ENCODE measurements around the gene CPA4. TPM values are rescaled to one million over a fixed set of nuclear protein-coding genes. Genes with fewer than 3 reads are reported as not detected.
"Not testable (repeated sequence)": the region's sequence is repeated elsewhere in the genome, so short reads cannot be mapped to it uniquely, and the experiment has no call there.

CPA4 gene
- total RNA-seq, 1 donor from 2014 or later, result 0.16 TPM

DNA sequence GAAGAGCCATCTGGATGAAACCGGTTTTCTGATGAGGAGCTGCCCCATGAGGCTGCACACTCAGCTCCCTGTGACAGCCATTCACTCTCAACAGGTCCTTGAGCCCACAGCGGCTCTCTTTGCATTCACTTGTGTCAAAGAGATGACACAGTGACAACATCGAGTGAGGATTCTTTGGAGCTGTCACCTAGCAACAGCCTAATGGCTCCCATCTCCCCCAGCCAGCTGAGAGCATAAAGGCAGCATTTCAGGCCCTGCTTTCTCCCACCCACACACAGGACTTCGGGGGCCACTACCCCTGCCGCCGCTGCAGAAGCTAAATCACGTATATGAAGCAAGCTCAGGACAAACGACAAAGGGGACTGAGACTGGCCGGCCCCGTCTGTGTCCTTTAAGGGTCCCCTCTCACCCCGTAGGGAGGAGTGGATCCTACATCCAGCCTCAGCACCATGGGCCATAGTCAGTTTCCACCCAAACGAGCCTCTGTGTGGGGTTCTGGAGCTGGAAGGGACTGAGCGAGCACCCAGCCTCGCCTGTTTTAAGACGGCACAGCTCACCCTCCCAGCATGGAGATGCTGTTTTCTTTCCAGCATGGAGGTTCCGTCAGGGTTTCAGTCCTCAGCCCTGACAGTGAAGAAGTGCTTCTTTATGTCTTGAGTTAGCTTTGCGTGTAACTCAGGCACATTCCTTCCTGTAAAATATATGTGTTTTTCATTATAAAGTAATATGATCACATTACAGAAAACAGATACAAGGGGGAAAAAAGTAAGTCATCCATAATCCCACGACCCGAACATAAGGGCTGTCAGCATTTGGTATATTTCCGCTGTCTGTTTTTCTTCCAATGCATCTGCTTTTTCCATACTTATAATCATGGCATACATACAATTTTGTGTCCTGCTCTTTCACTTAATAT is 4.9 kb downstream of the CPA4 start:
- intact Hi-C loops (cut with DNase I), result no loop called here
- DNase-seq (ENCODE audit: low spot score), result no peak

DNA sequence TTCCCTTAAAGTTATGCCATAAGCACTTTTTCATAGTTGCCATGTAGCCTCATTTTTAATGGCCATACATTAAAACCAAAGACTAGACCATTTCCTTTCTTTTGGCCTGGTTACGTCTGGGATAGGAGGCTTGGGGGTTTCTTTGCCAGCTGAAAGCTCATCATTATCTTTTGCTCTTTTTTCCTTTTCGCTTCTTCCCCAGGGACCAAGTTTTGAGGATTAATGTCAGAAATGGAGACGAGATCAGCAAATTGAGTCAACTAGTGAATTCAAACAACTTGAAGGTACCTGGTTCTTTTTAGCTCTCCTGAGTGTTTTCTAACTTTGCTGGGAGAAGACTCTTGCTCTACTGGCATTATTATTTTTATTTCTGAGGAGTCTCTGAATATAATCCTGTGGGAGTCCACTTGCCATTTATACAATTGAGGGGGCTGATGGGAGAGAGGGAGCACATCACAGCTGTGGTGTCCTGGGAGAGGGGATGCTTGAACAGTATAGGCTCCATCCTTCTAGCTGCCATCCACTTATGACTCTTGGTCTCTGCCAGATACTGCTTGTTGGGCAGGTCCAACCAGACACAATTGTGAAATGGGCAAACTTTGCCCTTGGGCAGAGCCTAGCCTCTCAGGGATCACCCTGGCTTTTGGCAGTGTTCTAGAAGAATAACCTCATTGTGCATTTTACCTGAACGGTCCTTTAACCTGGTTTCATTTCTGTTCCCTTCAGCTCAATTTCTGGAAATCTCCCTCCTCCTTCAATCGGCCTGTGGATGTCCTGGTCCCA is 5.8 kb downstream of the CPA4 start:
- no peak for DNase-seq (ENCODE audit: low spot score)
- intact Hi-C loops (cut with DNase I), result no loop called here

DNA sequence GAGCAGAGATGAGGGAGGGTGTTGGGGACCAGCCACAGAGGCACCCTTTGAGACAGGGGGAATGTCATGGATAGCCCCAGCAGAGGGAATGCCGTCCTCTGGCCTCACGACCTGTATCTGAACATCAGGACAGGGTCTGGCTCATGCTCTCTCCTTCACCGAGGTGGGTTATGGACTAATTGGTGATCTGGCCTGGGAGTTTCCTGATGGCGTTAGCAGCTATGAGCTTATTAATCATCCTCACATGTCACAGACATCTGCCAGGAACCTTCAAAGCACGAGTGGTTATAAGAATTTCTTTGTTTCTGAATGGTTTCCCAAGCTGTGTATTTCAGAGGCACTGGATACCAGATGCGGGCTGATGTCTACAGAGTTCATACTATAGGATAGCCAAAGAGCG is 6.9 kb downstream of the CPA4 start:
- intact Hi-C loops (cut with DNase I), result no loop called here

DNA sequence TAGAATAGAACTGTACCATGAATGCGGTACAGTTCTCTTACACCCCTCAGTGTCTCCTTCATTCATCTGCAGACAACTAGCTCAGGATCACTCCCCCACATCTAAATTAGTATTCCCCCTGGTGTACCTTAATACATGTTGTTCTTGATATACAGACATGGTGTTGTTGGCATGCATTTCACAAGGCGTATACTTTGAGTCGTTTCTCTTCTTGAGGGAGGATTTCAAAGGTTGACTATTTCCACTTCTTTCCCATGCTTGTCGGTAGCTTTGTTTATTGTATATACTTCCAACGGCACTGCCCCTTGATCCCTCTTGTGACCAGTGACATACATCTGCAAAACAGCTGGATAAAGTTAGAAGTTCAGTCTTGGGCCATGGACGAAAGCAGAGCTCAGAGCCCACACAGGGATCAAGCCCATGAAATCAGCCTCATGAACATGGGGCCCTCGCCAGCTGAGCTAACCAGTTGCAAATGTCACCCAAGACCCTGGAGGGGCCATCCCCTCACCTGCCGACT is 8.6 kb downstream of the CPA4 start:
- no peak for DNase-seq (ENCODE audit: low spot score)
- intact Hi-C loops (cut with DNase I), result no loop called here

More for the DNA sequence above, 6.9 kb downstream of the CPA4 start:
- no peak for DNase-seq (ENCODE audit: low spot score)

DNA sequence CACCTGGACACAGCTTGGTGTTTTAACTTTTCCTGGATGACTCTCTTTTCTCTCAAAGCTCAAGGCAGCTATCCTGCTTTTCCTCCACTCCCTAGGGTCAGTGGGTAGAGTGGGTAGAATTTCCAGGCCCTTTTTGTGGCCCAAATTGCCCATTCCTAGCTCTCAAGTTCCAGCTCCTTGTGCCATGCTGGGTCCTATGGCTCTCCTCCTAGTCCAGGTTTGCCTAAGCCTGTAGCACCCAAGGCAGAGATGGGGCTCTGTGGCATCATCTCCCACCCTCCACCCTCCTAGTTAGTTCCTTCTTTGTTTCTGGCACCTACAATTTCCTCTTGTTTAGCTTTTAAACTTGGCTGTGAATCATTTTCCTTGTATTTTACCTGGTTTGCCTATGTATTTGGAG is 9.7 kb downstream of the CPA4 start:
- no peak for DNase-seq (ENCODE audit: low spot score)
- intact Hi-C loops (cut with DNase I), result no loop called here

DNA sequence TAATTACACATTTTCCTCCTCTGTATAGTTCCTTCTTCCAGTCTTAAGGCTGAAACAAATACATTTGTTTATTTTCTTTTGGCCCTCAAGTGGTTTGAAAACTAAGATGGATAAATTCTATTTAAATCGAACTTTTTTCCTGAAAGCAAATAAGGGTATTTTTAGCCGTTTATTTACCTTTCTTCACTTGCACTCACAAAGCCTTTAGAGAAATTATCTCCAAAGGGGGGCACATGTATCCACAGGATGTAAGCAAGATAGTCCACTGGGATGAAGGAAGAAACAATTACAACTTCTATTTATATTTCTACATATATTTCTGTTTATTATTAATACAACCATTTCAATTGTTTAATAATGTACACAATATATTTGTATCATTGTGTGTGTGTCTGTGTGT is 10.2 kb downstream of the CPA4 start:
- intact Hi-C loops (cut with DNase I), result no loop called here
- DNase-seq (ENCODE audit: low spot score), result no peak

DNA sequence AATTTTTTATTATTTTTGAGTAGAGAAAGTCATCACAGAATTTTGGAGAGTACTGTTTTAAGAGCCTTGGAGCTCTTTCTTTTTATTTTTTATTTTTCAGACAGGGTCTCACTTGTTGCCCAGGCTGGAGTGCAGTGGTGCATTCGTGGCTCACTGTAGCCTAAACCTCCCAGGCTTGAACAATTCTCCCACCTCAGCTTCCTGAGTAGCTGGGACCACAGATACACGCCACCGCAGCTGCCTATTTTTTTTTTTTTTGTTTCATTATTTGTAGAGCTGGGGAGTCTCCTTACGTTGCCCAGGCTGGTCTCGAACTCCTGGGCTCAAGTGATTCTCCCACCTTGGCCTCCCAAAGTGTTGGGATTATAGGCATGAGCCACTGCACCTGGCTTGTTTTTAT is 10.6 kb downstream of the CPA4 start:
- intact Hi-C loops (cut with DNase I), result no loop called here
- no peak for DNase-seq (ENCODE audit: low spot score)

DNA sequence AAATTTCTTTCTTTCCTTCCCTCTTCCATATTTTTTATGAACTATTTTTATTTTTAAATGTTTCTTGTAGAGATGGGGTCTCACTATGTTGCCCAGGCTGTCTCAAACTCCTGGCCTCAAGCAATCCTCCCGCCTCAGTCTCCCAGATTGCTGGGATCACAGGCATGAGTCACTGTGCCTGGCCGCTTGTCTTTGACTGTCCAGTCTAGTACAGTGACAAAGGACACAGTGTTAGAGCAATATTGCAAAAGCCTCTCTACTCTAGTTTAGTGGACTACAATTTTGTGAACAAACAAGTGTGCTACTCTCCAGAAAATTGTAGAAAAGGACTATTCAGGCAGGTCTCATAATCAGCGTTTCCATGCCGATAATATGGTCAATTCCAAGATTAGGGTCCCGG is 11.0 kb downstream of the CPA4 start:
- intact Hi-C loops (cut with DNase I), result no loop called here
- no peak for DNase-seq (ENCODE audit: low spot score)

DNA sequence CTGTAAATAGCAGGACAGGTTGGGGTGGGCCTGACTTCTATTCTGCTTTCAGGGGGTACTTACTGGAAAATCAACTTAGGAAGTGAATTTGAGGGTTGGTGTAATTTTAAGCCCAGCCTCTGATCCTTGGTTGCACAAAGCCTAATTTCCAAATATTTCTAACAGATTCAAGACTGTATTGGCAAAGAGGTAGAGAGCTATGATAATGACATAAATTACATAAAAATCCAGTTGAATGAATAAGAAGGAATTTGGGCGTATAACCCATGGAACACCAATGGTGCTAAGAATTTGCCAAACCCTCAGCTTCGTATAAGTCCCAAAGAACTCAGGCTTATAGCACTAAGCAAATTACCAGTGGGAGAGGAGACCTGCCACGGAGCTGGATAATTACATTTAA is 11.9 kb downstream of the CPA4 start:
- intact Hi-C loops (cut with DNase I), result no loop called here

DNA sequence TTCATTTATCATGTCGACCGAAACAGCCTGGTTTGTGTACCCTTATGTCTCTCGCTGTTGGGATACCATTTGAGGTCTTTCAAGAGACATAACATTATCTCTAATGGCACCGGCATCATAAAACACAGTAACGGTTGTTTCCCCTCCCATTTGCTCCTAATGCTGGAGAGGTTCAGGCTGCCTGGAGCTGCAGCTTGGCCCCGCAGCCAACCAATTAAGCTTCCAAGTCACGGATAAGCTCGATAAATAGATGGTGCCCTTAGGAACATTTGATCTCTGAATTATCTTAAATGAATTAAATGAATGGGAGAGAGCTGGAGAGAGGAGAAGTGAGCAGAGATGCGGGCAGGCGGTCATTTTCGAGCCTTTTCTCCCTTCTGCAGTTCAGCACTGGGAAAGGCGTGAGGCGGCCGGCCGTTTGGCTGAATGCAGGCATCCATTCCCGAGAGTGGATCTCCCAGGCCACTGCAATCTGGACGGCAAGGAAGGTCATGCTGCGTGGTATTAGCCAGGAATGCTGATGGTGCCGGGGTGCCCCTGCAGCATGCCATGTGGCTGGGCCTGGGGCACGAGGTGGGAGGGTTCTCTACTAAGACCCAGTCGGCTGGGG is 12.6 kb downstream of the CPA4 start:
- intact Hi-C loops (cut with DNase I), result no loop called here

More for the DNA sequence above, 11.9 kb downstream of the CPA4 start:
- no peak for DNase-seq (ENCODE audit: low spot score)

DNA sequence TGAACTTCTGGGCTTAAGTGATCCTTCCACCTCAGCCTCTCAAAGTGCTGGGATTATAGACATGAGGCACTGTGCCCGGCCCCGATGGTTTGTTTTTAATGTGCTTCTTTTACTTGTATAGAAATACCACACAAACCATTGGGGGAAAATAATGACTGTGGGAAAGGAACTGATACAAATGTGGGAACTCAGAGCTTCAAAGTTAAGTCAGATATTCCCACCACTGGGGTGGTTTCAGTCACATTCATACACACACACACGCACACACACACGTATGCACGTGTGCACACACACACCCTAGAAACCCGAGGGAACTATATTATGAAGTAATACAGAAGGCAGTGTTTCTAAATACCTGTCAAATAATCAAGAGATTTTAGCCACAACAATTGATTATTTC is 17.0 kb downstream of the CPA4 start:
- DNase-seq (ENCODE audit: low spot score), result no peak
- intact Hi-C loops (cut with DNase I), result no loop called here

More for the DNA sequence above, 12.6 kb downstream of the CPA4 start:
- DNase-seq (ENCODE audit: low spot score), result no peak

DNA sequence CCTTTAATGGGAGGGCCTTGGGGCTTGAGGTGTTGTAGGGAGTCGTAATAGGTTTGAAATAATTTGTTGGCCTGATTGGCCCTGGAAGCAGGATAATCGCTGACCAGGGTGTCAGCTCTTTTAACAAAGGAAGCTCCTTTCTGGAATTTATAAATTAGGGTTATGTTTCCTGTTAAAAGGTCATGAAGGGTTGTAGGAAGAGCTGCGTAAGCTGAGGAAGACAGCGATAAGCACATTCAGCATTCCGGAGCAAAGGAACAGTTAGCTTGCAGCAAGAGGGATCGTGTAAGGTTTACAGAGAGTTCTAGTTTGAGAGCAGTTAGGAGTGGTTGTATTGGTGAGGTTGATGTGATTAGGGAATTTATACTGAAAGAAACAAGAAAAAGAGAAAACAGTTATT is 21.3 kb downstream of the CPA4 start:
- intact Hi-C loops (cut with DNase I), result no loop called here
- DNase-seq (ENCODE audit: low spot score), result no peak

DNA sequence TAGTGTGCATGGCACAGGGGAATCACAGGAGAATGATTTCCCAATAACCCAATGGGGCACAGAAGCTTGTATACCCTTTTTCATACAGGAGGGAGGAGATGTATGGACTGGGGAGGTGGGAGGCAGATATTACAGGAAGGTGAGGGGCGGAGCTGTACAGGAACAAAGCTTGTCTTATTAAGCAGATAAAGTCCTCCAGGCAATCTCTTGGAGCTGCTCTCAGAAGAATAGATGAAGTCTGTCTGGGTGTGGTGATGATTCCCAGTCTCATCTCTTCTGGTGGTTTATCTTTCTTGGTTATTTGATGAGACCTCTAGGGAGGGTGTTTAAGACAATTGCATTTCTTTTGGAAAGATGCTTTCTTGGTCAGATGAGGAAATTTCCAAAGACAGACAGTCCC is 26.6 kb downstream of the CPA4 start:
- intact Hi-C loops (cut with DNase I), result no loop called here

DNA sequence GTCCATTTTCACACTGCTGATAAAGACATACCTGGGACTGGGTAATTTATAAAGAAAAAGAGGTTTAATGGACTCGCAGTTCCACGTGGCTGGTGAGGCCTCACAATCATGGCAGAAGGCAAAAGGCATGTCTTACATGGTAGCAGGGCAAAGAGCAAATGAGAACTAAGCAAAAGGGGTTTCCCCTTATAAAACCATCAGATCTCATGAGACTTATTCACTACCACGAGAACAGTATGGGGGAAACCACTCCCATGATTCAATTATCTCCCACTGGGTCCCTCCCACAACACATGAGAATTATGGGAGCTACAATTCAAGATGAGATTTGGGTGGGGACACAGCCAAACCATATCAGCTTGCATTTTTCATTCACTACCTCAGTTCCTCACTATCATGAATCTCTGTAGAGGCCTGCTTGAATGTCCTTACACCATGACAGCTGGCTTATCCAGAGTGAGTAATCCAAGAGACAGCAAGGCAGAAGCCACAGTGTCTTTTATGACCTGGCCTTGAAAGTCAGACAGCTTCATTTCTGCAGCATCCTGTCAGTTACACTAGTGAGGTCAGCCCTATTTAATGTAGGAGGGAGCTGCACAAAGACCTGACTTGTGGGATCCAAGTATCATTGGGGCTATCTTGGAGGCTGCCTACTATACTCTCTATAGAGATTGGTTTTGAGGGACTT is 28.7 kb downstream of the CPA4 start:
- intact Hi-C loops (cut with DNase I); DNase-seq (ENCODE audit: low spot score): not testable (repeated sequence)

More for the DNA sequence above, 26.6 kb downstream of the CPA4 start:
- no peak for DNase-seq (ENCODE audit: low spot score)

DNA sequence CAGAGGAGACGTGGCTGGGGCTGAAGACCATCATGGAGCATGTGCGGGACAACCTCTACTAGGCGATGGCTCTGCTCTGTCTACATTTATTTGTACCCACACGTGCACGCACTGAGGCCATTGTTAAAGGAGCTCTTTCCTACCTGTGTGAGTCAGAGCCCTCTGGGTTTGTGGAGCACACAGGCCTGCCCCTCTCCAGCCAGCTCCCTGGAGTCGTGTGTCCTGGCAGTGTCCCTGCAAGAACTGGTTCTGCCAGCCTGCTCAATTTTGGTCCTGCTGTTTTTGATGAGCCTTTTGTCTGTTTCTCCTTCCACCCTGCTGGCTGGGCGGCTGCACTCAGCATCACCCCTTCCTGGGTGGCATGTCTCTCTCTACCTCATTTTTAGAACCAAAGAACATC is 29.7 kb downstream of the CPA4 start:
- intact Hi-C loops (cut with DNase I), result no loop called here
- DNase-seq (ENCODE audit: low spot score), result no peak

DNA sequence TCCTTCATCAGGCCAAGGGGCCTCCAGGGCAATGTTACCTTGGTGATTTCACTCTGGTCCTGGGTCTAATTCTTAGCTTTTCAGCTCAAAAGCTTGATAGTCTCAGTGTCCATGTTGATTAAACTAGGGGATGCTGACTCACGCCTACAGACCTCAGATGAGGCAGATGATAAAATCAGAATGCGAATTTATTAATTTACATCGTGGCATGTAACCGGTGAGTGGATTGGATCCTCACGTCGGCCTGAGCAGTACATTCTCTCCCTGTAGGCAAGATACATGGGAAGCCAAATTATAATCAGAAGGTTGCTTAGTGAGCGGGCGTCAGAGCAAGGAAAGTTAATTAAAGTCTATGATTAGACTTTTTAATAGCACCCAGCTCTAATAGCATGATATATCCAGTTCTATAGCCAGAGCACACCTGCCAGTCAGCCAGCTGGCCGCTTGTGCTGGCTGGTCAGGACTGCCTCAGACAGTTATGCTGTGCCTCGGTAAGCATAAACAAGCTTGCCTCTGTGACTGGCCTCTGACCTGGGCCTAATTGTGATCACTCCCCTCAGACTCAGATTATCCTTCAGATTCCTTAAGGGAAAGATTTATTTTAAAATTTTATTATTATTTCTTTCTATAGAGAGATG is 31.5 kb downstream of the CPA4 start:
- intact Hi-C loops (cut with DNase I), result no loop called here
- DNase-seq (ENCODE audit: low spot score), result no peak

DNA sequence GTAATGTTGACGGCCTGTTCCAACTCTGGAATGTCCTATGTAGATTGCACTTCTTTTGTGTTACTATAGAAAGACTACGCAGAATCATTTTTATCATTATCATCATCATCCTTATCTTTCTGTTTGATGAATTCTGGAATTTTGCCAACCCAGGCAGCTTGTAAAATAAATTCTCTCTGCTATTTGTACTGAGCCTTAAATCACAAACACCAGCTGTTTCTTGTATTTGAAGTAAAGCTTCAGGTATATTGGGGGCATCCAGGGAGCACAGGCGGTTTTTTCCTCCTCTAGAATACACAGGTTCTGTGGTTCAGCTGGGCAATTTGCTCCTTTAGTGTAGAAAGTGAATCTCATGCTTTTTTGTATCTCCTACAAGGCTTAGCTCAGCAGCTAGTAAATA is 36.7 kb downstream of the CPA4 start:
- DNase-seq (ENCODE audit: low spot score), result no peak
- intact Hi-C loops (cut with DNase I), result no loop called here

DNA sequence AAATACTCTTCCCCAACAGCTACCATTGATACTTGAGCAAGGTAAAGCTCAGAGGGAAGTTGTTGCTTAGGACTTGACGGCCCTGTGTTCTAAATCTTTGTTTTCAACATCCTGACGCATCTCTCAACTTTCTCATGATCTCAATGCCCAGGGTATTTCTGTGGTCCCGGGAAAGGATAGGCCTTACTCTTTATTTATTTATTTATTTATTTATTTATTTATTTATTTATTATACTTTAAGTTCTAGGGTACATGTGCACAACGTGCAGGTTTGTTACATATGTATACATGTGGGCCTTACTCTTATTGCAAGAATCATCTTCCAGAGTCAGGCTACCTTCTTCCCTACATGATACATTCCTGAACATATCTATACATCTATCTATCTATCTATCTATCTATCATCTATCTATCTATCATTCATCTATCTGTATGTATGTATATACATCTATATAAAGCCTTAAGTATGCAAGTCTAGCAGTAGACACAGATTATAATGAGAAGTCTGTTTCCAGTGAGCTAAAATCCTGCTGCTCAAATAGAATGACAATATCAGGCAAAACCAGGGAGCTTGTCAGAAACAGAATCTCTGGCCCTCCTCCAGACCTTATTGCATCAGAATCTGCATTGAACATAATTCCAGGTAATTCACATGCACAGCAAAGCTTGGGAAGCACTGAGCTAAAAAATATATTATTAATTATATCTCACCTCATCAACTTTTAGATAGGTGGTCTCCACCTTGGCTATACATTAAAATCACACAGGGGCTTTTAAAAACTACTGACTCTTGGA is 39.5 kb downstream of the CPA4 start:
- DNase-seq (ENCODE audit: low spot score), result no peak
- intact Hi-C loops (cut with DNase I), result no loop called here
